Spleen (tissue), 7 donors: ENCODE measurements around the gene TIA1.

Experiments used
- CTCF ChIP-seq, 11 experiments: fragments of 200-600 bp in 7 of 11; fragments of 450-650 bp in 4 of 11; sonication (generic) in 4 of 11; IDR thresholded peaks in 8 of 11; conservative IDR thresholded peaks in 3 of 11; 1 replicate in 7 of 11; 2 replicates in 4 of 11; pipeline versions ENCODE4 v1.4.0 to v1.8.0; 2016 to 2021; ENCODE audit warnings: antibody characterized with exemption in 11 of 11, inconsistent platforms in 4 of 11, mild to moderate bottlenecking in 1 of 11
- POLR2AphosphoS5 ChIP-seq, 3 donors: sonication (generic); formaldehyde crosslinking; IDR thresholded peaks; one replicate each; pipeline ENCODE4 v1.5.1; 2017; ENCODE audit warnings: antibody characterized with exemption in 3 of 3
- donor health status: DM: no; HTN: no; CAD: no; lungs with moderate emphysema.
- donor health status: DM: no; HTN: no; CAD: no.
- donor health status: DM: no; HTN: no; CAD: no.

GRCh38 chr2:70242552-70242951, 5.9 kb downstream of the TIA1 start:
- TF ChIP-seq CTCF (IDR thresholded peaks at IDR 0.05 in 8 of 11, conservative IDR thresholded peaks at IDR 0.05 in 3 of 11), result no peak
- no peak for TF ChIP-seq POLR2AphosphoS5 (IDR thresholded peaks at IDR 0.05)
